WTC11 (cell line): ENCODE measurements around the gene CRACDL.

Experiments used
- ATF1 ChIP-seq: sonication (generic); formaldehyde crosslinking; IDR thresholded peaks from 2 replicates; pipeline ENCODE4 v1.8.1; 2023; ENCODE audit warnings: mild to moderate bottlenecking, moderate library complexity, missing genetic modification reagents
- CTCF ChIP-seq: fragments of 200-600 bp; IDR thresholded peaks from 2 replicates; pipeline ENCODE4 v1.8.0; 2022; ENCODE audit warnings: antibody characterized with exemption
- E2F4 ChIP-seq: sonication (generic); formaldehyde crosslinking; IDR thresholded peaks from 2 replicates; pipeline ENCODE4 v1.8.1; 2022; ENCODE audit warnings: low read depth, mild to moderate bottlenecking, moderate library complexity, missing genetic modification reagents, borderline replicate concordance
- JUN ChIP-seq: sonication (generic); formaldehyde crosslinking; IDR thresholded peaks from 2 replicates; pipeline ENCODE4 v1.8.0; 2023; ENCODE audit warnings: mild to moderate bottlenecking, missing genetic modification reagents
- NFYB ChIP-seq: sonication (generic); formaldehyde crosslinking; conservative IDR thresholded peaks from 2 replicates; pipeline ENCODE4 v1.8.0; 2022; ENCODE audit warnings: low read depth, missing genetic modification reagents
- ZNF138 ChIP-seq: sonication (generic); formaldehyde crosslinking; conservative IDR thresholded peaks from 2 replicates; pipeline ENCODE4 v1.8.1; 2022; ENCODE audit warnings: mild to moderate bottlenecking, moderate library complexity, missing genetic modification reagents
- ZNF317 ChIP-seq: sonication (generic); formaldehyde crosslinking; IDR thresholded peaks from 2 replicates; pipeline ENCODE4 v1.8.1; 2023; ENCODE audit warnings: low read depth, mild to moderate bottlenecking, moderate library complexity, missing genetic modification reagents, borderline replicate concordance

GRCh38 chr2:98782570-98782969 lies 153.5 kb downstream of the CRACDL start:
- TF ChIP-seq CTCF (no peak), ZNF317 (CRISPR knock-in tag) (peak; percentile 76; the same call in 1 of the 2 replicates), NFYB (no peak), E2F4 (CRISPR knock-in tag) (no peak), ATF1 (CRISPR knock-in tag) (no peak), ZNF138 (CRISPR knock-in tag) (no peak), JUN (CRISPR knock-in tag) (no peak)
